ENCODE data around the gene CDHR5. TPM values are rescaled to one million over a fixed set of nuclear protein-coding genes. Genes with fewer than 3 reads are reported as not detected.

Gene CDHR5
- total RNA-seq, 1 experiment from 2014 or later: not detected

DNA sequence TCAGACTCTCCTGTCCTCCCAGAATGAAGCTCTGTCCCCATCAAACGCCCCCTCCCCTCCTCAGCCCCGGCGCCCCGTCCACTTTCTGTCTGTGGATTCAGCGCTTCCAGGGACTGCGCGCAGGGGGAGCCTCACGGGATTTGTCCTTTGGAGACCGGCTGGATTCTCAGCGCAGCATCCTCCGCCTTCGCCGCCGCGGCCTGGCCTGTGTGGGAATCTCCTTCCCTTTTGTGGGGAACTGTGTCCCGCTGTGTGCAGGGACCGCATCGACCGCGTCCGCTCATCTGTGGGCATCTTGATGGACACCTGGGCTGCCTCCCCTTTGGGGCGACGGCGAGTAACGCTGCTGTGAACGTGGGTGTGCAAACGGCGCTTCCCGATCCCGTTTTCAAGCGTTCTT lies 3.3 kb upstream of the CDHR5 start:
- CTCF ChIA-PET: no interaction called here
- intact Hi-C loops (cut with micrococcal nuclease): no loop called here
- DNase-seq (ENCODE audit: unreplicated experiment): no peak
- TF ChIP-seq, protein P1, sequence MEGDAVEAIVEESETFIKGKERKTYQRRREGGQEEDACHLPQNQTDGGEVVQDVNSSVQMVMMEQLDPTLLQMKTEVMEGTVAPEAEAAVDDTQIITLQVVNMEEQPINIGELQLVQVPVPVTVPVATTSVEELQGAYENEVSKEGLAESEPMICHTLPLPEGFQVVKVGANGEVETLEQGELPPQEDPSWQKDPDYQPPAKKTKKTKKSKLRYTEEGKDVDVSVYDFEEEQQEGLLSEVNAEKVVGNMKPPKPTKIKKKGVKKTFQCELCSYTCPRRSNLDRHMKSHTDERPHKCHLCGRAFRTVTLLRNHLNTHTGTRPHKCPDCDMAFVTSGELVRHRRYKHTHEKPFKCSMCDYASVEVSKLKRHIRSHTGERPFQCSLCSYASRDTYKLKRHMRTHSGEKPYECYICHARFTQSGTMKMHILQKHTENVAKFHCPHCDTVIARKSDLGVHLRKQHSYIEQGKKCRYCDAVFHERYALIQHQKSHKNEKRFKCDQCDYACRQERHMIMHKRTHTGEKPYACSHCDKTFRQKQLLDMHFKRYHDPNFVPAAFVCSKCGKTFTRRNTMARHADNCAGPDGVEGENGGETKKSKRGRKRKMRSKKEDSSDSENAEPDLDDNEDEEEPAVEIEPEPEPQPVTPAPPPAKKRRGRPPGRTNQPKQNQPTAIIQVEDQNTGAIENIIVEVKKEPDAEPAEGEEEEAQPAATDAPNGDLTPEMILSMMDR (IDR thresholded peaks at IDR 0.05; ENCODE audit: unreplicated experiment): no peak
- Mint-ChIP-seq H3K27me3 (ENCODE audit: insufficient read depth, unreplicated experiment) (no peaks in the 10 kb centered on the region), H3K4me1 (ENCODE audit: insufficient read depth, unreplicated experiment) (no peaks in the 10 kb centered on the region), H3K4me3 (ENCODE audit: unreplicated experiment) (no peak overlapping the region), H3K36me3 (ENCODE audit: insufficient read depth, unreplicated experiment) (peaks cover 15% of the 10 kb centered on the region), H3K27ac (ENCODE audit: low read depth, unreplicated experiment) (no peak overlapping the region), H3K9me3 (ENCODE audit: unreplicated experiment) (no peaks in the 10 kb centered on the region)
- POLR2A ChIA-PET: no interaction called here
- BruUV-seq (replicated peaks): no TSS peak

DNA sequence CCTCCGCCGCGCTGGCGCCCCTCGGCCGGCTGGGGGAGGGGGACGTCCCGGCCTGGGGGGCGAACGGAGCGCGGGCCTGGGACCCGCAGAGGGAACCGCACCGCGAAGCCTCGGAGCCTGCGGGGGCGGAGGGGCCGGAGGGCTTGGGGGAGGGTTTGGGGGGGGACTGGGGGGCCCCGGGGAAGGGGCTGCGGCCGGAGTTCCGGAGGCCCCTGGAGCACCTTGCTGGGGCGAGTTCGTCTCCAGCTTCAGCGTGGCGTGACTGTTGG lies 2.5 kb upstream of the CDHR5 start:
- CTCF ChIA-PET: no interaction called here
- Mint-ChIP-seq H3K27me3 (ENCODE audit: insufficient read depth, unreplicated experiment) (no peaks in the 10 kb centered on the region), H3K4me1 (ENCODE audit: insufficient read depth, unreplicated experiment) (no peaks in the 10 kb centered on the region), H3K27ac (ENCODE audit: low read depth, unreplicated experiment) (no peak overlapping the region), H3K36me3 (ENCODE audit: insufficient read depth, unreplicated experiment) (peaks cover 15% of the 10 kb centered on the region), H3K9me3 (ENCODE audit: unreplicated experiment) (no peaks in the 10 kb centered on the region), H3K4me3 (ENCODE audit: unreplicated experiment) (no peak overlapping the region)
- TF ChIP-seq, protein P1 (IDR thresholded peaks at IDR 0.05; ENCODE audit: unreplicated experiment): no peak
- intact Hi-C loops (cut with micrococcal nuclease): no loop called here
- no peak for DNase-seq (ENCODE audit: unreplicated experiment)
- POLR2A ChIA-PET: no interaction called here
- no TSS peak for BruUV-seq (replicated peaks)

DNA sequence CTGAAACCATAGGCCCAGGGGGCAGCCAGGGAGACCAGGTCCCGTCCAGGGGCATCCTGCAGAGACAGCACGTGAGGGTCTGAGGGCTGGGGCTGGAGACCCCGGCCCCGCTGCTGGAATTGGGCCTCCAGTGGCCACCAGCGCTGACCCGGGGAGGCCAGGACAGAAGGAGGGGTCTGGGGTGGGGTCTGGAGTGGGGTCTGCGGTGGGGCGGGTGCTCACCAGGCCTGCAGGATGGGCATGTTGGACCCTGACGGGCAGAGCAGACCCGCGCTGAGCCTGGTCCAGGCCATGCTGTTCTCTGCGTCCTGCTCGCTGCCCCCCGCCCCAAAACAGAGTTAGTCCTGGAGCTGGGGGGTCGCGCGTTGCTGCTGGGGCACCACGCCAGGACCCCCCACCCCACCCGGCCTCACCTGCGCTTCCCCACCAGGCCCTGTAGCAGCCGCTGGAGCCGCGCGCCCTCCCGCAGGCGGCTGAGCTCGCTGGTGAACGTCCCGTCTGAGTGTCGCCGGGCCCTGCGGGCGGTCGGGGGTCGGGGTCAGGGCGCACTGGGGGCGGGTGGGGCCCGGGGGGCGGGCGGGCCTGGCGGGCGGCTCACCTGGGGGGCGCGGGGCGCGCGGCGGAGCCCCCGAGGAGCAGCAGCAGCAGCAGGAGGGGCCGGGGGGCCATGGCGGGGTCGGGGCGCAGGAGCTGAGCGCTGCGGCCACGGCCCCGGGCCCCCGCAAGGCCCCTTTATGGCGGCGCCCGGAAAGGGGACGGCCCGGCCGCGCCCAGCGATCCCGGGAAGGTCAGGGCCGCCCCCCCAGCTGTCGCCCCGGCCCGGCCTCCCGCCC lies 1.9 kb upstream of the CDHR5 start, which contains the start of gene SCT:
SCT (minus strand) TSS at position 707 of the 833 bp plus-strand sequence; CDS start at position 669, 38 bp downstream.
- BruUV-seq (replicated peaks): no TSS peak
- intact Hi-C loops (cut with micrococcal nuclease): no loop called here
- CTCF ChIA-PET: no interaction called here
- POLR2A ChIA-PET: interaction anchor here (1.0 kb wide), 1 partner anchor 15 kb away, joined by 3 read pairs; no protein-coding TSS in a partner anchor
- H3K9me3 Mint-ChIP-seq (ENCODE audit: unreplicated experiment): no peaks in the 10 kb centered on the region
- peaks cover 15% of the 10 kb centered on the region for H3K36me3 Mint-ChIP-seq (ENCODE audit: insufficient read depth, unreplicated experiment)
- DNase-seq (ENCODE audit: unreplicated experiment): no peak
- H3K4me1 Mint-ChIP-seq (ENCODE audit: insufficient read depth, unreplicated experiment): no peaks in the 10 kb centered on the region
- H3K4me3 Mint-ChIP-seq (ENCODE audit: unreplicated experiment): no peak within 1 kb of the TSS
- no peak within 1 kb of the TSS for H3K27ac Mint-ChIP-seq (ENCODE audit: low read depth, unreplicated experiment)
- no peaks in the 10 kb centered on the region for H3K27me3 Mint-ChIP-seq (ENCODE audit: insufficient read depth, unreplicated experiment)
- TF ChIP-seq, protein P1 (IDR thresholded peaks at IDR 0.05; ENCODE audit: unreplicated experiment): no peak

DNA sequence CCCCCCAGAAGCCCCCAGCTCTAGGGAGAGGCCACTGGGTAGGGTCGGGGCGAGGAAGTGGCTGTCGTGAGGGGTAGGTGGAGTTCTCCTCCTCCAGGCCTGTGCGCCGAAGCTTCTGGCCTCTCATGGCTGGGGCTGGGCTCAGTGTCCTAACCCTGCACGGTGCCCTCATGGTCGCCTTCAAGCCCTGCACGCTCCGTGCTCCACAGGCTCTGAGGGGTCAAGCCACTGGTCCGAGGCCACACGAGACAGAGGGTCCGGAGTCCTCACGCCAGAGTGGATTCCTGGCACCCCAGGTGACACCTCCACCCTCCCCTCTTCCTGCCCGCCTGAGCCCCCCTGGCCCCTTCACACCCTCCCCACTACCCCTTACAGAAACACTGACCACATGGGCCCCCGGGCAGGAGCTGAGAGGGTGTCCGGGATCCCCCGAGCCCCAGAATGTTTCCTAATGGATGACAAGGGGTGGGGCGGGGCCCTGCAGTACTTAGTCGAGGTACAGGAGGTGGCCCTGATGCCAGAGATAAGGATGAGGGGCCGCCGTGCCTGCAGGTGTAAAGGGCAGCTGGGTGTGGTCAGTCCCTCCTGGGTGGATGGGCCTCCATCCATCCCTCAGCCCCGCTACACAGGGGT lies 997 bp upstream of the CDHR5 start:
- H3K36me3 Mint-ChIP-seq (ENCODE audit: insufficient read depth, unreplicated experiment): peaks cover 15% of the 10 kb centered on the region
- BruUV-seq (replicated peaks): no TSS peak
- CTCF ChIA-PET: no interaction called here

More for the DNA sequence above, 997 bp upstream of the CDHR5 start:
- H3K4me3 Mint-ChIP-seq (ENCODE audit: unreplicated experiment): no peak overlapping the region
- no peak overlapping the region for H3K27ac Mint-ChIP-seq (ENCODE audit: low read depth, unreplicated experiment)
- no peaks in the 10 kb centered on the region for H3K9me3 Mint-ChIP-seq (ENCODE audit: unreplicated experiment)
- no peak for DNase-seq (ENCODE audit: unreplicated experiment)
- H3K4me1 Mint-ChIP-seq (ENCODE audit: insufficient read depth, unreplicated experiment): no peaks in the 10 kb centered on the region
- intact Hi-C loops (cut with micrococcal nuclease): no loop called here
- POLR2A ChIA-PET: interaction anchor here (0.6 to 1.0 kb wide), 2 partner anchors 16 to 205 kb away, joined by 3 read pairs; no protein-coding TSS in a partner anchor
- TF ChIP-seq, protein P1 (IDR thresholded peaks at IDR 0.05; ENCODE audit: unreplicated experiment): no peak
- H3K27me3 Mint-ChIP-seq (ENCODE audit: insufficient read depth, unreplicated experiment): no peaks in the 10 kb centered on the region

Data from MCF 10A (cell line).